HCT116 (cell line): Measurements from ENCODE around the gene L1CAM. TPM values are rescaled to one million over a fixed set of nuclear protein-coding genes. Genes with fewer than 3 reads are reported as not detected.

Experiments used
- ATAC-seq: fragments of 200-7000 bp; cut with Tn5 transposase; 2 replicates; pipeline ENCODE4 v1.9.1; 2020; ENCODE audit warnings: mild to moderate bottlenecking, moderate library complexity
- BruUV-seq: library from RNA; stranded (reverse); fragments of 400-500 nt; replicated peaks from 2 replicates; lab custom pipeline; 2021; lab: Mats Ljungman, UMichigan
- CTCF ChIA-PET: fragments of 300-600 bp; sonication (Branson Sonifier 250); formaldehyde crosslinking; loops from one replicate; lab custom pipeline; 2021; ENCODE audit warnings: antibody characterized with exemption; lab: Charles Lee
- POLR2A ChIA-PET: fragments of 300-600, 350-600 bp; sonication (Branson Sonifier 250); formaldehyde crosslinking; loops from one replicate; lab custom pipeline; 2021; ENCODE audit warnings: antibody characterized with exemption; lab: Charles Lee
- RAD21 ChIA-PET, 2 experiments: fragments of 300-600 bp; sonication (Branson Sonifier 250); formaldehyde crosslinking; loops; one replicate each; lab custom pipeline; 2023; ENCODE audit warnings: low total read pairs in 2 of 2; ENCODE audit not compliant: uncharacterized antibody in 2 of 2, unreplicated experiment in 2 of 2, low non-redundant PET in 1 of 2; lab: Charles Lee
- DNase-seq: peaks from one replicate; pipeline ENCODE4 v3.0.0-alpha.2; 2010; ENCODE audit warnings: low read depth, low spot score
- H2AFZ ChIP-seq: fragments of 200-600 bp; shearing (Covaris generic), sonication (generic); 2 replicates; pipeline ENCODE4 v1.6.1; 2017; ENCODE audit warnings: low read depth, mixed run types, mixed read lengths, antibody characterized with exemption, low read length; ENCODE audit not compliant: poor library complexity, severe bottlenecking
- H3K27ac ChIP-seq: 2 replicates; pipeline ENCODE4 v1.5.1; 2012; ENCODE audit warnings: low read depth, low read length
- H3K27me3 ChIP-seq: fragments of 200-600 bp; sonication (generic); 2 replicates; pipeline ENCODE4 v1.6.1; 2016; ENCODE audit warnings: mixed run types, low read length, mixed read lengths; ENCODE audit not compliant: insufficient read depth
- H3K36me3 ChIP-seq, 2 experiments: fragments of 200-500 bp in 1 of 2; fragments of 200-600 bp in 1 of 2; sonication (Bioruptor generic) in 1 of 2; sonication (generic) in 1 of 2; 2 replicates each; pipeline versions ENCODE4 v1.5.1 to v1.6.1; 2014 to 2016; ENCODE audit warnings: low read length in 2 of 2, inconsistent platforms in 1 of 2, mixed read lengths in 1 of 2, mixed run types in 1 of 2; ENCODE audit not compliant: insufficient read depth in 2 of 2, control insufficient read depth in 1 of 2
- H3K4me1 ChIP-seq, 2 experiments: fragments of 200-600 bp in 1 of 2; sonication (generic) in 1 of 2; 2 replicates each; pipeline versions ENCODE4 v1.5.1 to v1.6.1; 2012 to 2017; ENCODE audit warnings: low read length in 2 of 2, inconsistent platforms in 1 of 2, mild to moderate bottlenecking in 1 of 2, mixed read lengths in 1 of 2, mixed run types in 1 of 2, moderate library complexity in 1 of 2; ENCODE audit not compliant: insufficient read depth in 2 of 2, control insufficient read depth in 1 of 2
- H3K4me2 ChIP-seq: fragments of 200-600 bp; sonication (generic); 2 replicates; pipeline ENCODE4 v1.6.1; 2017; ENCODE audit warnings: mixed run types, low read length, mixed read lengths
- H3K4me3 ChIP-seq, 2 experiments: fragments of 200-600 bp in 1 of 2; sonication (generic) in 1 of 2; replicated peaks in 1 of 2; 2 replicates each; pipeline ENCODE4 v1.5.1; 2011 to 2016; ENCODE audit warnings: low read length in 2 of 2, control low read depth in 1 of 2, low read depth in 1 of 2, mild to moderate bottlenecking in 1 of 2, mixed read lengths in 1 of 2, mixed run types in 1 of 2
- H3K79me2 ChIP-seq: fragments of 200-600 bp; sonication (generic); 2 replicates; pipeline ENCODE4 v1.6.1; 2017; ENCODE audit warnings: mild to moderate bottlenecking, mixed run types, low read length, moderate library complexity, mixed read lengths; ENCODE audit not compliant: insufficient read depth
- H3K9ac ChIP-seq: fragments of 200-600 bp; sonication (generic); 2 replicates; pipeline ENCODE4 v1.6.1; 2016; ENCODE audit warnings: low read length, mixed read lengths
- H3K9me2 ChIP-seq: fragments of 200-600 bp; sonication (generic), shearing (Covaris generic); 2 replicates; pipeline ENCODE4 v1.6.1; 2017; ENCODE audit warnings: mixed run types, mild to moderate bottlenecking, moderate library complexity; ENCODE audit not compliant: insufficient read depth
- H3K9me3 ChIP-seq, 2 experiments: fragments of 200-500 bp in 1 of 2; fragments of 200-600 bp in 1 of 2; sonication (Bioruptor generic) in 1 of 2; sonication (generic) in 1 of 2; 2 replicates each; pipeline ENCODE4 v1.6.1; 2014 to 2017; ENCODE audit warnings: low read length in 2 of 2, mixed read lengths in 2 of 2, inconsistent platforms in 1 of 2, low read depth in 1 of 2, mild to moderate bottlenecking in 1 of 2, mixed run types in 1 of 2, moderate library complexity in 1 of 2; ENCODE audit not compliant: control insufficient read depth in 1 of 2, insufficient read depth in 1 of 2
- H4K20me1 ChIP-seq: fragments of 200-600 bp; sonication (generic), shearing (Covaris generic); 2 replicates; pipeline ENCODE4 v1.6.1; 2017; ENCODE audit warnings: mixed run types, mild to moderate bottlenecking, moderate library complexity; ENCODE audit not compliant: insufficient read depth
- CBX3 ChIP-seq: IDR thresholded peaks from 2 replicates; pipeline ENCODE4 v1.6.1; 2012; ENCODE audit warnings: low read depth
- EGR1 ChIP-seq: IDR thresholded peaks from 2 replicates; pipeline ENCODE4 v1.6.1; 2012; ENCODE audit warnings: low read depth
- EZH2 ChIP-seq: fragments of 200-600 bp; sonication (generic); IDR thresholded peaks from 2 replicates; pipeline ENCODE4 v1.6.1; 2017; ENCODE audit warnings: antibody characterized with exemption, mixed run types
- FOSL1 ChIP-seq: IDR thresholded peaks from 2 replicates; pipeline ENCODE4 v1.6.1; 2012; ENCODE audit warnings: low read depth
- POLR2A ChIP-seq: IDR thresholded peaks from 2 replicates; pipeline ENCODE4 v1.7.0; 2011; ENCODE audit warnings: borderline replicate concordance; ENCODE audit not compliant: insufficient read depth, insufficient read length; ENCODE audit errors: extremely low read depth
- REST ChIP-seq: IDR thresholded peaks from 2 replicates; pipeline ENCODE4 v1.6.1; 2012; ENCODE audit warnings: low read depth
- SIN3A ChIP-seq: IDR thresholded peaks from 2 replicates; pipeline ENCODE4 v1.6.1; 2012; ENCODE audit warnings: low read depth
- SP1 ChIP-seq: IDR thresholded peaks from 2 replicates; pipeline ENCODE4 v1.6.1; 2012; ENCODE audit warnings: low read depth
- SRF ChIP-seq: IDR thresholded peaks from 2 replicates; pipeline ENCODE4 v1.6.1; 2012; ENCODE audit warnings: low read depth
- YY1 ChIP-seq: IDR thresholded peaks from 2 replicates; pipeline ENCODE4 v1.6.1; 2011; ENCODE audit warnings: low read length, low read depth, moderate library complexity, mild to moderate bottlenecking; ENCODE audit not compliant: insufficient replicate concordance; ENCODE audit errors: extremely low read depth
- ZFX ChIP-seq: fragments of 450-650 bp; IDR thresholded peaks from 2 replicates; pipeline ENCODE4 v1.6.1; 2017
- intact Hi-C: fragments of 100-400 bp; cut with micrococcal nuclease; formaldehyde crosslinking; loops from 2 replicates; pipeline ENCODE4 v1.10.0; 2022
- total RNA-seq: library from RNA; stranded (reverse); gene quantifications from one replicate; pipeline ENCODE4 v1.2.1, GENCODE V29; 2021; ENCODE audit not compliant: unreplicated experiment

The L1CAM gene
- total RNA-seq, 1 experiment from 2014 or later = 14.8 TPM

GRCh38 chrX:153922932-153923857 lies 37.2 kb upstream of the L1CAM start:
- DNase-seq = no peak

GRCh38 chrX:153921511-153922446 lies 35.8 kb upstream of the L1CAM start:
- TF ChIP-seq SIN3A (no peak), REST (no peak), FOSL1 (no peak), ZFX (no peak), POLR2A (no peak), CBX3 (no peak), YY1 (no peak), EGR1 (no peak), SP1 (no peak)
- ATAC-seq (no peak), DNase-seq (no peak)
- H2AFZ ChIP-seq = no peak overlapping the region
- H3K36me3 ChIP-seq = peaks cover 3 to 5% of the 10 kb centered on the region in 2 experiments; a peak in 2 of 4 replicates
- no peak overlapping the region for H3K27ac ChIP-seq
- no peaks in the 10 kb centered on the region for H3K9me3 ChIP-seq
- ChIA-PET CTCF (no interaction called here), RAD21 (no interaction called here), POLR2A (no interaction called here)
- H3K9me2 ChIP-seq = no peaks in the 10 kb centered on the region
- intact Hi-C loops = no loop called here
- no peak overlapping the region for H3K4me3 ChIP-seq
- H4K20me1 ChIP-seq = no peaks in the 10 kb centered on the region
- no peaks in the 10 kb centered on the region for H3K27me3 ChIP-seq
- H3K4me1 ChIP-seq = peaks cover 8 to 23% of the 10 kb centered on the region in 2 experiments
- BruUV-seq = no TSS peak
- no peak overlapping the region for H3K4me2 ChIP-seq
- H3K9ac ChIP-seq = no peak overlapping the region
- H3K79me2 ChIP-seq = peaks cover 27% of the 10 kb centered on the region; the same call in 1 of the 2 replicates

More at GRCh38 chrX:153922932-153923857, 37.2 kb upstream of the L1CAM start:
- Histone ChIP-seq H3K27ac (no peak overlapping the region), H3K4me3 (no peak overlapping the region), H3K4me2 (no peak overlapping the region), H3K79me2 (peaks cover 27% of the 10 kb centered on the region; the same call in 1 of the 2 replicates), H2AFZ (no peak overlapping the region), H3K9ac (no peak overlapping the region), H3K9me3 (no peaks in the 10 kb centered on the region), H4K20me1 (no peaks in the 10 kb centered on the region), H3K36me3 (no peaks in the 10 kb centered on the region), H3K4me1 (peaks cover 11 to 30% of the 10 kb centered on the region in 2 experiments), H3K27me3 (no peaks in the 10 kb centered on the region), H3K9me2 (no peaks in the 10 kb centered on the region)
- intact Hi-C loops = no loop called here
- TF ChIP-seq SRF = no peak
- TF ChIP-seq EZH2 = no peak
- TF ChIP-seq ZFX = no peak
- BruUV-seq = no TSS peak
- ChIA-PET RAD21 (no interaction called here), POLR2A (interaction anchor here (1.1 kb wide), 1 partner anchor 24 kb away, joined by 3 read pairs; no protein-coding TSS in a partner anchor), CTCF (interaction anchor here (2.5 kb wide), 1 partner anchor 24 kb away, joined by 12 read pairs; no protein-coding TSS in a partner anchor)
- no peak for ATAC-seq
